GM12875 (cell line): ENCODE measurements around the gene SHC4.

Experiments used
- H3K4me3 ChIP-seq: one replicate; pipeline ENCODE4 v1.5.1; 2011; ENCODE audit warnings: low read depth, low read length, control low read depth
- TF ChIP-seq, protein P1 (sequence below): IDR thresholded peaks from 2 replicates; pipeline ENCODE4 v1.5.1; 2011; ENCODE audit warnings: low read depth, mild to moderate bottlenecking, control low read depth, inconsistent platforms, low read length, moderate library complexity, borderline replicate concordance; ENCODE audit not compliant: insufficient read depth

SHC4 gene

DNA sequence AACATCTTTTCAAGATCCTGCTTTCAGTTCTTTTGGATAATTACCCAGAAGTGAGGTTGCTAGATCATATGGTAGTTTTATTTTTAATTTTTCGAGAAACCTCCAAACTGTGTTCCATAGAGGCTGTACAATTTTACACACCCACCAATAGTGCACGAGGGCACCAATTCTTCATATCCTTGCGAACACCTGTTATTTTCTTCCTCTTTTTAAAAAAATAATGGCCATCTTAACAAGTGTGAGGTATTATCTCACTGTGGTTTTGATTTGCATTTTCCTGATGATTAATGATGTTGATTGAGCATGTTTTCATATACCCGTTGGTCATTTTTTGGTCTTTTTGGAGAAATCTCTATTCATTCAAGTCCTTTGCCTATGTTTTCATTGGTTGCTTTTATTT is 135.2 kb downstream of the SHC4 start:
- TF ChIP-seq, protein P1, sequence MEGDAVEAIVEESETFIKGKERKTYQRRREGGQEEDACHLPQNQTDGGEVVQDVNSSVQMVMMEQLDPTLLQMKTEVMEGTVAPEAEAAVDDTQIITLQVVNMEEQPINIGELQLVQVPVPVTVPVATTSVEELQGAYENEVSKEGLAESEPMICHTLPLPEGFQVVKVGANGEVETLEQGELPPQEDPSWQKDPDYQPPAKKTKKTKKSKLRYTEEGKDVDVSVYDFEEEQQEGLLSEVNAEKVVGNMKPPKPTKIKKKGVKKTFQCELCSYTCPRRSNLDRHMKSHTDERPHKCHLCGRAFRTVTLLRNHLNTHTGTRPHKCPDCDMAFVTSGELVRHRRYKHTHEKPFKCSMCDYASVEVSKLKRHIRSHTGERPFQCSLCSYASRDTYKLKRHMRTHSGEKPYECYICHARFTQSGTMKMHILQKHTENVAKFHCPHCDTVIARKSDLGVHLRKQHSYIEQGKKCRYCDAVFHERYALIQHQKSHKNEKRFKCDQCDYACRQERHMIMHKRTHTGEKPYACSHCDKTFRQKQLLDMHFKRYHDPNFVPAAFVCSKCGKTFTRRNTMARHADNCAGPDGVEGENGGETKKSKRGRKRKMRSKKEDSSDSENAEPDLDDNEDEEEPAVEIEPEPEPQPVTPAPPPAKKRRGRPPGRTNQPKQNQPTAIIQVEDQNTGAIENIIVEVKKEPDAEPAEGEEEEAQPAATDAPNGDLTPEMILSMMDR: no peak
- H3K4me3 ChIP-seq: no peak overlapping the region

DNA sequence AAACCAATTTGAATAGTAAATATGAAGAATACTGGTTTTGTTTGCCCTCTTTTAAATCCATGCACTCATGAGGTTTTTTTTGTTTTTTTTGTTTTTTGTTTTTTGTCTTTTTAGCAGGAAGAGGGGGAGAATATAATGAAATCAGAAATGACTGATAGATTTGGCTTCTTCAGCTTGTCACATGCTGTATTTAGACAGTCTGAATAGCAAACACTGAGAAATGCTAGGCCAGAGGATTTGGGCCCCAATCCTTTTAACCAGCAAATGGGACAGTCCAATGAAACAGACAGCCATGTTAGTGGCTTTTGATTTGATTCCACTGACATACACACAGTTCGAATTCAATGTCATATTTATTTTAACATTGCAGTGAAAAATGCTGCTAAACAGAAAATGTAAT is 138.6 kb downstream of the SHC4 start:
- TF ChIP-seq, protein P1: no peak
- H3K4me3 ChIP-seq: no peak overlapping the region

GRCh38 chr15:48823706-48824105 is 140.0 kb downstream of the SHC4 start:
- no peak overlapping the region for H3K4me3 ChIP-seq
- TF ChIP-seq, protein P1: no peak

DNA sequence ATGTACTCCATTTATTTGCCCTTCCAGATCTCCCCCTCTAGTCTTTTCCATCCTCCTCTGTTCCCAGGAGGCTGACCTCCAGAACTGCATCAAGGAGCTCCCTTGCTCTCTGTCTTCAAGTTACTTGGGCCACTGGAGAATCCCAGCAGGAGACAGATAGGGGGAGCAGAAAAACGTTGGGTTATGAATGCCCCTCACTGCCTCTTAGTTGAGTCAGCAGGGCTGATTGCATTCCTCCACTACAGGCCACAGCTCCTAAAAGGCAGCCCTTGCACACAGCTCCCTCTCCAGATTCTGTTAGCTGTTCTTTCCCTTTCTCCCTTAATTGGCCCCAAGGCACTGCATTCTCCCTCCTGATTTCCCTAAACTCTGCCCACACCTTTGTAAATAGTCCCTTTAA is 140.5 kb downstream of the SHC4 start:
- no peak overlapping the region for H3K4me3 ChIP-seq

DNA sequence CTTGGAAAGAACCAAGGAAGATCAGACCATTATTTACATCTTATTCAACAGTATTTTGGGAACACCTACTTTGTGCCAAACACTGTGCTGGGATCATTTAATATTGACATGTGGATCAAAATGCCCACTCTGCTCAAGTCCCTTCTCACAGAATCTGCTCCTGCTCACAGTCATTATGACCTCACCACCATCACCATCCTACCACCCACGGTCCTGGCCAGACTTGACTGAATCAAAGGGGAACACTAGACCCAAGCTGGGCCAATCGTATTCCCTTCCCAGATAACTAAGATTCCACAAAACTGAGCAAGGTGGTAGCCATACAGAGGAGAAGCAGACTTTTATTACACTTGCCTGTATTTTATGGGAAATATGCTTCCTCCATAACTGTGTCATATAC is 149.4 kb downstream of the SHC4 start:
- TF ChIP-seq, protein P1: no peak
- no peak overlapping the region for H3K4me3 ChIP-seq

More for the DNA sequence above, 140.5 kb downstream of the SHC4 start:
- TF ChIP-seq, protein P1: no peak

- TF ChIP-seq, protein P1: peak; percentile 8; the same call in 1 of the 2 replicates
- H3K4me3 ChIP-seq: peak overlapping the region; percentile 71
Observed at GRCh38 chr15:48811325-48811958, 152.3 kb downstream of the SHC4 start.
